WTC11 (cell line): ENCODE data around the gene GLUD1. TPM values are rescaled to one million over a fixed set of nuclear protein-coding genes. Genes with fewer than 3 reads are reported as not detected.

Source experiments
- ATAC-seq: fragments of 200-7000 bp; cut with Tn5 transposase; 2 replicates; pipeline ENCODE4 v1.10.0; 2021; ENCODE audit warnings: mild to moderate bottlenecking, moderate library complexity
- CTCF ChIA-PET: fragments of 300-600 bp; sonication (Branson Sonifier 250); formaldehyde crosslinking; loops from one replicate; lab custom pipeline; 2021; ENCODE audit warnings: antibody characterized with exemption; lab: Charles Lee
- POLR2A ChIA-PET: fragments of 350-600 bp; sonication (Branson Sonifier 250); formaldehyde crosslinking; loops from one replicate; lab custom pipeline; 2021; ENCODE audit warnings: antibody characterized with exemption; lab: Charles Lee
- DNase-seq: peaks from one replicate; pipeline ENCODE4 v3.0.0; 2021; ENCODE audit warnings: low spot score
- H3K27ac Mint-ChIP-seq: 2 replicates; pipeline ENCODE4 v1.8.0; 2021; ENCODE audit warnings: mixed read lengths
- H3K27me3 Mint-ChIP-seq: 2 replicates; pipeline ENCODE4 v1.8.0; 2021; ENCODE audit warnings: low read depth, mild to moderate bottlenecking, moderate library complexity, mixed read lengths
- H3K36me3 Mint-ChIP-seq: 2 replicates; pipeline ENCODE4 v1.8.0; 2021; ENCODE audit warnings: mixed read lengths
- H3K4me1 Mint-ChIP-seq: 2 replicates; pipeline ENCODE4 v1.8.0; 2022; ENCODE audit warnings: mixed read lengths
- H3K4me3 Mint-ChIP-seq: 2 replicates; pipeline ENCODE4 v1.8.0; 2021; ENCODE audit warnings: mild to moderate bottlenecking, moderate library complexity, mixed read lengths
- H3K9me3 Mint-ChIP-seq: 2 replicates; pipeline ENCODE4 v1.8.0; 2021; ENCODE audit warnings: mixed read lengths
- AFF4 ChIP-seq: sonication (generic); formaldehyde crosslinking; IDR thresholded peaks from 2 replicates; pipeline ENCODE4 v1.8.1; 2023; ENCODE audit warnings: mild to moderate bottlenecking, missing genetic modification reagents, borderline replicate concordance
- ATF1 ChIP-seq: sonication (generic); formaldehyde crosslinking; IDR thresholded peaks from 2 replicates; pipeline ENCODE4 v1.8.1; 2023; ENCODE audit warnings: mild to moderate bottlenecking, moderate library complexity, missing genetic modification reagents
- ATF3 ChIP-seq: sonication (generic); formaldehyde crosslinking; conservative IDR thresholded peaks from 2 replicates; pipeline ENCODE4 v1.8.1; 2022; ENCODE audit warnings: mild to moderate bottlenecking, missing genetic modification reagents
- CBFB ChIP-seq: sonication (generic); formaldehyde crosslinking; IDR thresholded peaks from 2 replicates; pipeline ENCODE4 v1.8.1; 2022; ENCODE audit warnings: mild to moderate bottlenecking, low read depth, missing genetic modification reagents
- CREB1 ChIP-seq: sonication (generic); formaldehyde crosslinking; IDR thresholded peaks from 2 replicates; pipeline ENCODE4 v1.8.0; 2023; ENCODE audit warnings: mild to moderate bottlenecking, missing genetic modification reagents
- E2F1 ChIP-seq: sonication (generic); formaldehyde crosslinking; IDR thresholded peaks from 2 replicates; pipeline ENCODE4 v1.8.0; 2022; ENCODE audit warnings: mild to moderate bottlenecking, missing genetic modification reagents
- FOXP1 ChIP-seq: sonication (generic); formaldehyde crosslinking; IDR thresholded peaks from 2 replicates; pipeline ENCODE4 v1.8.0; 2022; ENCODE audit warnings: missing genetic modification reagents, mild to moderate bottlenecking, moderate library complexity, borderline replicate concordance
- HMGXB4 ChIP-seq: sonication (generic); formaldehyde crosslinking; IDR thresholded peaks from 2 replicates; pipeline ENCODE4 v1.8.1; 2023; ENCODE audit warnings: mild to moderate bottlenecking, moderate library complexity, missing genetic modification reagents
- MXD4 ChIP-seq: fragments of 250-450 bp; sonication (Bioruptor Pico); IDR thresholded peaks from 2 replicates; pipeline ENCODE4 v1.8.0; 2021; ENCODE audit warnings: mild to moderate bottlenecking, moderate library complexity, borderline replicate concordance
- RELA ChIP-seq: sonication (generic); formaldehyde crosslinking; IDR thresholded peaks from 2 replicates; pipeline ENCODE4 v1.8.1; 2022; ENCODE audit warnings: missing genetic modification reagents, mild to moderate bottlenecking, borderline replicate concordance
- STAT6 ChIP-seq: sonication (generic); formaldehyde crosslinking; conservative IDR thresholded peaks from 2 replicates; pipeline ENCODE4 v1.8.1; 2023; ENCODE audit warnings: mild to moderate bottlenecking, low read depth, missing genetic modification reagents, moderate library complexity
- TEAD1 ChIP-seq: sonication (generic); formaldehyde crosslinking; IDR thresholded peaks from 2 replicates; pipeline ENCODE4 v1.8.0; 2022; ENCODE audit warnings: mild to moderate bottlenecking, missing genetic modification reagents
- ZNF138 ChIP-seq: sonication (generic); formaldehyde crosslinking; conservative IDR thresholded peaks from 2 replicates; pipeline ENCODE4 v1.8.1; 2022; ENCODE audit warnings: mild to moderate bottlenecking, moderate library complexity, missing genetic modification reagents
- ZNF263 ChIP-seq: sonication (generic); formaldehyde crosslinking; IDR thresholded peaks from 2 replicates; pipeline ENCODE4 v1.8.1; 2022; ENCODE audit warnings: low read depth, mild to moderate bottlenecking, moderate library complexity, missing genetic modification reagents
- ZNF281 ChIP-seq: sonication (generic); formaldehyde crosslinking; IDR thresholded peaks from 2 replicates; pipeline ENCODE4 v1.8.0; 2023; ENCODE audit warnings: mild to moderate bottlenecking, missing genetic modification reagents
- total RNA-seq: library from RNA; stranded (reverse); gene quantifications from 3 replicates; pipeline ENCODE4 v1.2.3, GENCODE V29; 2021

GLUD1 gene
- total RNA-seq, 1 experiment from 2014 or later = 98.2 TPM

GRCh38 chr10:87054373-87055295 lies 40.0 kb downstream of the GLUD1 start:
- TF ChIP-seq E2F1 (CRISPR knock-in tag) = no peak
- no peaks in the 10 kb centered on the region for H3K27me3 Mint-ChIP-seq
- H3K27ac Mint-ChIP-seq = no peak overlapping the region
- H3K36me3 Mint-ChIP-seq = peaks cover 48% of the 10 kb centered on the region
- ATAC-seq = peak; percentile 80
- CTCF ChIA-PET = interaction anchor here (1.0 to 1.3 kb wide), 3 partner anchors 88 to 115 kb away, joined by 3 to 4 read pairs (median 3); no protein-coding TSS in a partner anchor
- POLR2A ChIA-PET = no interaction called here
- H3K9me3 Mint-ChIP-seq = no peaks in the 10 kb centered on the region
- H3K4me1 Mint-ChIP-seq = no peaks in the 10 kb centered on the region
- no peak for DNase-seq
- H3K4me3 Mint-ChIP-seq = no peak overlapping the region

GRCh38 chr10:87053577-87054181 lies 41.0 kb downstream of the GLUD1 start:
- no peak for DNase-seq
- no peaks in the 10 kb centered on the region for H3K27me3 Mint-ChIP-seq
- TF ChIP-seq HMGXB4 = no peak
- no peak for TF ChIP-seq TEAD1 (CRISPR knock-in tag)
- no peak for TF ChIP-seq E2F1 (CRISPR knock-in tag)
- TF ChIP-seq FOXP1 (CRISPR knock-in tag) = no peak
- TF ChIP-seq ZNF263 (CRISPR knock-in tag) = no peak
- no peak for TF ChIP-seq ATF3 (CRISPR knock-in tag)
- no peak for TF ChIP-seq ZNF138 (CRISPR knock-in tag)
- no peak for TF ChIP-seq CBFB (CRISPR knock-in tag)
- no peak for TF ChIP-seq AFF4 (CRISPR knock-in tag)
- no peak for TF ChIP-seq ZNF281 (CRISPR knock-in tag)
- no peak for TF ChIP-seq RELA (CRISPR knock-in tag)
- TF ChIP-seq STAT6 (CRISPR knock-in tag) = no peak
- no peak for TF ChIP-seq CREB1 (CRISPR knock-in tag)
- TF ChIP-seq ATF1 = no peak
- TF ChIP-seq MXD4 (CRISPR knock-in tag) = no peak
- no peak for ATAC-seq
- no peak overlapping the region for H3K4me3 Mint-ChIP-seq
- CTCF ChIA-PET = interaction anchor here (1.0 kb wide), 1 partner anchor 114 kb away, joined by 3 read pairs; no protein-coding TSS in a partner anchor
- H3K36me3 Mint-ChIP-seq = peaks cover 42% of the 10 kb centered on the region
- no peaks in the 10 kb centered on the region for H3K4me1 Mint-ChIP-seq
- H3K27ac Mint-ChIP-seq = no peak overlapping the region
- POLR2A ChIA-PET = no interaction called here
- H3K9me3 Mint-ChIP-seq = no peaks in the 10 kb centered on the region
